Measurements from ENCODE around the gene A3GALT2.

A3GALT2 gene

GRCh38 chr1:33276573-33277298, 44.2 kb downstream of the A3GALT2 start:
- Histone ChIP-seq H3K9ac (ENCODE audit: insufficient read length, low read depth) (no peak overlapping the region), H3K27me3 (ENCODE audit: insufficient read depth, insufficient read length) (no peaks in the 10 kb centered on the region), H3K4me3 (ENCODE audit: insufficient read length, low read depth) (no peak overlapping the region), H3K4me1 (ENCODE audit: insufficient read depth, insufficient read length) (peaks cover 2% of the 10 kb centered on the region), H3K36me3 (ENCODE audit: insufficient read depth, insufficient read length, low read length) (peaks cover 80% of the 10 kb centered on the region), H3K9me3 (ENCODE audit: insufficient read depth, low read length) (no peaks in the 10 kb centered on the region)
- DNase-seq (ENCODE audit: low read depth, low spot score): no peak
- TF ChIP-seq YY1 (IDR thresholded peaks at IDR 0.05; ENCODE audit: insufficient read depth, insufficient read length): no peak
- TF ChIP-seq SUZ12 (IDR thresholded peaks at IDR 0.05; ENCODE audit: extremely low read depth, insufficient read depth, insufficient read length): no peak
- no peak for TF ChIP-seq ZNF274 (IDR thresholded peaks at IDR 0.05; ENCODE audit: low read depth, low read length)

GRCh38 chr1:33275706-33276572, 45.0 kb downstream of the A3GALT2 start:
- Histone ChIP-seq H3K36me3 (ENCODE audit: insufficient read depth, insufficient read length, low read length) (peaks cover 80% of the 10 kb centered on the region), H3K27me3 (ENCODE audit: insufficient read depth, insufficient read length) (no peaks in the 10 kb centered on the region), H3K4me3 (ENCODE audit: insufficient read length, low read depth) (no peak overlapping the region), H3K9me3 (ENCODE audit: insufficient read depth, low read length) (no peaks in the 10 kb centered on the region), H3K9ac (ENCODE audit: insufficient read length, low read depth) (no peak overlapping the region), H3K4me1 (ENCODE audit: insufficient read depth, insufficient read length) (peaks cover 4% of the 10 kb centered on the region)
- no peak for DNase-seq (ENCODE audit: low read depth, low spot score)
- TF ChIP-seq SUZ12 (IDR thresholded peaks at IDR 0.05; ENCODE audit: extremely low read depth, insufficient read depth, insufficient read length) (no peak), YY1 (IDR thresholded peaks at IDR 0.05; ENCODE audit: insufficient read depth, insufficient read length) (no peak), ZNF274 (IDR thresholded peaks at IDR 0.05; ENCODE audit: low read depth, low read length) (no peak)

DNA sequence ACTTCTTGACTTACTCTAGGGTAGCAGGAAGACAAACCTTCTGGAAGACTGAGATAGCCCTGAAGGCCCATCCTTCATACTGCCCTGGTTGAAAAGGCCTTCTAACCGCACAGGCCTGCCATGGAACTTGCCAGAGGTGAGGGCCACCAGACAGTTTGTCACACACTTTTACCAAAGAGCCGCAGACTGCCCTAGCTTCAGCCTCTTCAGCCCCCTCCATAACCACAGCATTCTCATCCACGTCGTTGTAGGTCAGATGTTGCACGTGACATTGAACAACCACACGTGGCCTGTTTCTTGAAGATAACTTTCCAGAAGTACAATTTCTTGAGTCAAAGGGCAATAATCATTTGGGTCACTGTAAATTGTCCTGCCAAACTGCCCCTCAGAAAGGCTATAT, 45.7 kb downstream of the A3GALT2 start:
- no peak for TF ChIP-seq ZNF274 (IDR thresholded peaks at IDR 0.05; ENCODE audit: low read depth, low read length)
- TF ChIP-seq YY1 (IDR thresholded peaks at IDR 0.05; ENCODE audit: insufficient read depth, insufficient read length): no peak
- TF ChIP-seq SUZ12 (IDR thresholded peaks at IDR 0.05; ENCODE audit: extremely low read depth, insufficient read depth, insufficient read length): no peak
- no peak overlapping the region for H3K4me3 ChIP-seq (ENCODE audit: insufficient read length, low read depth)
- H3K9ac ChIP-seq (ENCODE audit: insufficient read length, low read depth): no peak overlapping the region
- H3K4me1 ChIP-seq (ENCODE audit: insufficient read depth, insufficient read length): peaks cover 6% of the 10 kb centered on the region
- peaks cover 80% of the 10 kb centered on the region for H3K36me3 ChIP-seq (ENCODE audit: insufficient read depth, insufficient read length, low read length)
- DNase-seq (ENCODE audit: low read depth, low spot score): no peak
- H3K27me3 ChIP-seq (ENCODE audit: insufficient read depth, insufficient read length): no peaks in the 10 kb centered on the region
- no peaks in the 10 kb centered on the region for H3K9me3 ChIP-seq (ENCODE audit: insufficient read depth, low read length)

GRCh38 chr1:33274446-33274845, 46.5 kb downstream of the A3GALT2 start:
- Histone ChIP-seq H3K4me3 (ENCODE audit: insufficient read length, low read depth) (no peak overlapping the region), H3K36me3 (ENCODE audit: insufficient read depth, insufficient read length, low read length) (peaks cover 79% of the 10 kb centered on the region), H3K4me1 (ENCODE audit: insufficient read depth, insufficient read length) (peaks cover 8% of the 10 kb centered on the region), H3K27me3 (ENCODE audit: insufficient read depth, insufficient read length) (no peaks in the 10 kb centered on the region), H3K9me3 (ENCODE audit: insufficient read depth, low read length) (no peaks in the 10 kb centered on the region), H3K9ac (ENCODE audit: insufficient read length, low read depth) (no peak overlapping the region)
- DNase-seq (ENCODE audit: low read depth, low spot score): no peak
- TF ChIP-seq SUZ12 (IDR thresholded peaks at IDR 0.05; ENCODE audit: extremely low read depth, insufficient read depth, insufficient read length) (no peak), ZNF274 (IDR thresholded peaks at IDR 0.05; ENCODE audit: low read depth, low read length) (no peak), YY1 (IDR thresholded peaks at IDR 0.05; ENCODE audit: insufficient read depth, insufficient read length) (no peak)

- Histone ChIP-seq H3K4me3 (ENCODE audit: insufficient read length, low read depth) (no peak overlapping the region), H3K36me3 (ENCODE audit: insufficient read depth, insufficient read length, low read length) (peaks cover 76% of the 10 kb centered on the region), H3K9ac (ENCODE audit: insufficient read length, low read depth) (no peak overlapping the region), H3K27me3 (ENCODE audit: insufficient read depth, insufficient read length) (no peaks in the 10 kb centered on the region), H3K4me1 (ENCODE audit: insufficient read depth, insufficient read length) (peaks cover 8% of the 10 kb centered on the region), H3K9me3 (ENCODE audit: insufficient read depth, low read length) (no peaks in the 10 kb centered on the region)
- DNase-seq (ENCODE audit: low read depth, low spot score): no peak
- no peak for TF ChIP-seq SUZ12 (IDR thresholded peaks at IDR 0.05; ENCODE audit: extremely low read depth, insufficient read depth, insufficient read length)
- no peak for TF ChIP-seq ZNF274 (IDR thresholded peaks at IDR 0.05; ENCODE audit: low read depth, low read length)
- TF ChIP-seq YY1 (IDR thresholded peaks at IDR 0.05; ENCODE audit: insufficient read depth, insufficient read length): no peak
These were observed 46.9 kb downstream of the A3GALT2 start for GRCh38 chr1:33273961-33274371.

DNA sequence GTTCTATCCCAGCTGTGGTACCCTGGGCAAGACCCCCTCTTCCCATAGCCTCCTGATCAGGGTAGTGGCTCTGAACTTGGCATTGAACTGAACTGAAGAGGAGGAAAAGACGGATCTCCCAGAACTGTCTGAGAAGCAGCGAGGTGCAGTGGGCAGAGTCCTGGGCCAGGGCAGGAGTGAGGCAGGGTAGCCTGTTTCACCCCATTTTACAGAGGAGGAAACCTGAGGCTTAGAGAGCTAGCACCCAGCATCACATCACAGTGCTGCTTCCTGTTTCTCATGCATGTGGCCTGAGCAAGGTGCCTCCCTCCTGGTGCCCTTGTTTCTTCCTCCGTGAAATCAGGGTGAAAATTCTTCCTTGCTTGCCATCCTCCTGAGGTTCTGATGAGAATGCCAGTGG, 47.5 kb downstream of the A3GALT2 start:
- H3K36me3 ChIP-seq (ENCODE audit: insufficient read depth, insufficient read length, low read length): peaks cover 72% of the 10 kb centered on the region
- no peak for TF ChIP-seq SUZ12 (IDR thresholded peaks at IDR 0.05; ENCODE audit: extremely low read depth, insufficient read depth, insufficient read length)
- no peak for TF ChIP-seq YY1 (IDR thresholded peaks at IDR 0.05; ENCODE audit: insufficient read depth, insufficient read length)
- no peak for TF ChIP-seq ZNF274 (IDR thresholded peaks at IDR 0.05; ENCODE audit: low read depth, low read length)
- no peak overlapping the region for H3K9ac ChIP-seq (ENCODE audit: insufficient read length, low read depth)
- H3K4me1 ChIP-seq (ENCODE audit: insufficient read depth, insufficient read length): peaks cover 8% of the 10 kb centered on the region
- no peaks in the 10 kb centered on the region for H3K27me3 ChIP-seq (ENCODE audit: insufficient read depth, insufficient read length)
- DNase-seq (ENCODE audit: low read depth, low spot score): no peak
- no peaks in the 10 kb centered on the region for H3K9me3 ChIP-seq (ENCODE audit: insufficient read depth, low read length)
- H3K4me3 ChIP-seq (ENCODE audit: insufficient read length, low read depth): no peak overlapping the region

- H3K27me3 ChIP-seq (ENCODE audit: insufficient read depth, insufficient read length): no peaks in the 10 kb centered on the region
- DNase-seq (ENCODE audit: low read depth, low spot score): no peak
- no peak overlapping the region for H3K9ac ChIP-seq (ENCODE audit: insufficient read length, low read depth)
- TF ChIP-seq YY1 (IDR thresholded peaks at IDR 0.05; ENCODE audit: insufficient read depth, insufficient read length) (no peak), ZNF274 (IDR thresholded peaks at IDR 0.05; ENCODE audit: low read depth, low read length) (no peak), SUZ12 (IDR thresholded peaks at IDR 0.05; ENCODE audit: extremely low read depth, insufficient read depth, insufficient read length) (no peak)
- H3K9me3 ChIP-seq (ENCODE audit: insufficient read depth, low read length): no peaks in the 10 kb centered on the region
- peaks cover 11% of the 10 kb centered on the region for H3K4me1 ChIP-seq (ENCODE audit: insufficient read depth, insufficient read length)
- H3K4me3 ChIP-seq (ENCODE audit: insufficient read length, low read depth): no peak overlapping the region
- peaks cover 67% of the 10 kb centered on the region for H3K36me3 ChIP-seq (ENCODE audit: insufficient read depth, insufficient read length, low read length)
These were observed 48.0 kb downstream of the A3GALT2 start for GRCh38 chr1:33272930-33273329.

Measured in NT2/D1 (cell line).